Cardiac fibroblast (primary cell): ENCODE results near the gene MAB21L4.

Experiments used
- DNase-seq, 2 donors: peaks; one replicate each; pipeline versions ENCODE4 v3.0.0 to v3.0.0-alpha.2; 2010; ENCODE audit warnings: low read depth in 2 of 2
- H3K4me3 ChIP-seq, 2 donors: replicated peaks in 1 of 2; 1 replicate in 1 of 2; 2 replicates in 1 of 2; pipeline ENCODE4 v1.5.1; 2011; ENCODE audit warnings: low read depth in 2 of 2, low read length in 2 of 2, mild to moderate bottlenecking in 2 of 2, moderate library complexity in 1 of 2
- CTCF ChIP-seq: IDR thresholded peaks from one replicate; pipeline ENCODE4 v1.5.1; 2011; ENCODE audit warnings: low read depth, mild to moderate bottlenecking, low read length, inconsistent platforms

Gene MAB21L4

GRCh38 chr2:240932724-240933047 lies 36.7 kb upstream of the MAB21L4 start:
- H3K4me3 ChIP-seq, result no peak overlapping the region
- no peak for DNase-seq
- TF ChIP-seq CTCF, result no peak

DNA sequence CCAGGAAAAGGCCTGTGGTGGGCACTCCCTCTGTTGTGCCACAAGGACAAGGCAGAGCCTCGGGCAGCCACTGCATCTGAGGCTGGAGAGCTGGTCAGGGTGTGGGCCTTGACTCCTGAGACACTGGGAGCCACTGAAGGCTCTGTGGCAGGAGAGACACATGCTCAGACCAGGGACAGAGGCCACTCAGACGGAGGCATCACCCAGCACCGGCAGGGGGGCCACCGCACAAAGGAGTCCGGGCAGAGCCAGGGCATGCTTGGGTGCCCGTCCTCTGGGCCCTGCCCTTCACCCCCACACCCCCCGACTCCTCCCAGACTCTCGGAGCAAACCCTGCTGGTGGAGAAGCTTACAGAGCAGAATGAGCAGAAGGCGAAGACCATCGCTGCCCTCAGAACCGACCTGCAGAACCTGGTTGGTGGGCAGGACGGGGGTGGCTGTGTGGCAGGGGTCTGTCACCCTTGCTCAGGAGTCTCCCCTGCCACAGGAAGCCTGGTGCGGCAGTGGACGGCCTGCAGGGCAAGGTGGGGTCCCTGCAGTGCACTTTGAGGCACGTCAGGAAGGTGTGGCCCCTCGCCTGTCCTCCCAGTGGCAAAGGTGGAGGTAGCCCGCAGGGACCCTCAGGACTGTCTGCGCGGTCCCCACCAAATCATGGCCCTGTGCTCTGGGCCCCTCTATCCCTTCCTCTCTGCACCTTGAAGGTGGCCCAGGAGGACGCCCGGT lies 36.2 kb upstream of the MAB21L4 start:
- no peak for DNase-seq
- TF ChIP-seq CTCF, result no peak

GRCh38 chr2:240931319-240931949 lies 35.5 kb upstream of the MAB21L4 start:
- no peak overlapping the region for H3K4me3 ChIP-seq
- DNase-seq, result no peak
- no peak for TF ChIP-seq CTCF

More for the DNA sequence above, 36.2 kb upstream of the MAB21L4 start:
- no peak overlapping the region for H3K4me3 ChIP-seq

- H3K4me3 ChIP-seq, result no peak overlapping the region
These were observed 34.8 kb upstream of the MAB21L4 start for GRCh38 chr2:240930631-240931318.

DNA sequence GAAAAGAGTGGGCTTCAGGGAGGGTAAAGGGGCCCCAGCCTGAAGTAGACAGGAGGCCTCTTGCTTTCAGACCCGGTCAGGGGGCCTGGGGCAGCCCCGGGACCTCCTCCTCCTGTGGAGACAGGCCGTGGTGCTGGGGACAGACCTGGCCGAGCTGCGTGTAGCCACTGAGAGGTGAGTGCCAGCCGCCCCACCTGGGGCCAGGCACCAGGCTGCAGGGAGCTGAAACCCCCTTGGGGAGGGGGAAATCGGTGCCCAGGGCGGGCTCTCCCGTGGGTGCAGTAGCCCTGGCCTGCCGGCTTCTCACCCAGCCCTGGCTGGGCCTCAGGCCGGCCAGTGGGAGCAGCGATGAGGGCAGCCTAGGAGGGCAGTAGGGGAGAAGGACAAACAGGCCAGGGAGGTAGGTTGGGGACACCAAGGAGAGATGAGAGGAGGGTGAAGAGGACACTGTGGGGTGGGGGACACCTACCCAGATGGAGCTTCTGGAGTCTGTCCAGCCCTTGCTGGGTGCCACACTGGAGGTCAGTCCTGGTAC lies 34.2 kb upstream of the MAB21L4 start:
- no peak overlapping the region for H3K4me3 ChIP-seq
- no peak for DNase-seq
- no peak for TF ChIP-seq CTCF

More at GRCh38 chr2:240930631-240931318, 34.8 kb upstream of the MAB21L4 start:
- TF ChIP-seq CTCF, result no peak
- no peak for DNase-seq

DNA sequence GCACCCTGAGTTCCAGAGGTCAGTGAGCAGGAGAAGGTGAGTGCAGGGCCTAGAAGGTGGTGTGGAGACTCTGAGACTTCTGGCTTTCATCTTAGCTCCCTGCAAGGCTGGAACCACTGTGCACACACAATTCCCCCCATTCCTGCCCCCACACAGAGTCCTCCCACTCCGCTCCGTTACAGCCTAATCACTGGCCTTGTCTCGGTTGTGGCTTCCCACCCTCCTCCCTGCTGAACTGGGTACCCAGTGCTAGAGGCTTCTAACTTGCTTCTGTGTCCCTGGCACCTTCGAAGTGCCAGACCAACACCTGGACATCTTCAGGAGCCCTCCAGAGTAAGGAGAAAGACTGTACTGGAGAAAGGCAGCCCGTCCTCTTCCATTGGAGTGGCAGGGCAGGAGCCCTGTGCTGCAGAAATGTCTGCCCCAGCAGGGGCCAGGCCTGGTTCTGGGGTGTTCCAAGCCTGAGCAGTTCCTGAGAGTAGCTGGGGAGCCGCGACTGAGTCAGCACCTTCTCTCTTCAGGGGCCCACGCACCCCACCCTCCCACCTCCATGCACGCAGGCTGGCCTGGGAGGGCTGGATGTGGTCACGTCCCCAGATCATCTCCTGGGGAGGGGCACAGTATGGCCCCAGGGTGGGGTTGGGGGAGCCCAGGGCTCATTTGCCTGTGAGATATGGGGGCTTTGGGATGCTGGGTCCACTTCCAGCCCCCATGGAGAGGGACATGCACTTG lies 33.6 kb upstream of the MAB21L4 start:
- H3K4me3 ChIP-seq, result no peak overlapping the region
- no peak for TF ChIP-seq CTCF
- DNase-seq, result no peak
